NCI-H460 (cell line): ENCODE measurements around the gene GGNBP2. TPM values are rescaled to one million over a fixed set of nuclear protein-coding genes. Genes with fewer than 3 reads are reported as not detected.

Experiments used
- DNase-seq: peaks from one replicate; pipeline ENCODE4 v3.0.0-alpha.2; 2016; ENCODE audit warnings: low read depth; ENCODE audit errors: extremely low read depth
- total RNA-seq: library from RNA; depleted of rRNA; stranded (reverse); fragments of >200 nt; shearing (Covaris generic); gene quantifications from 2 replicates; pipeline ENCODE4 v1.2.3, GENCODE V29; 2014; rRNA removed

Gene GGNBP2
- total RNA-seq, 1 experiment from 2014 or later = 59.2 TPM

- DNase-seq = no peak
These were observed 80.5 kb downstream of the GGNBP2 start for GRCh38 chr17:36625188-36625587.

GRCh38 chr17:36627101-36627500 lies 82.4 kb downstream of the GGNBP2 start:
- DNase-seq = no peak

- DNase-seq = no peak
These were observed 83.9 kb downstream of the GGNBP2 start for GRCh38 chr17:36628576-36628975.

GRCh38 chr17:36629252-36629847 lies 84.6 kb downstream of the GGNBP2 start:
- DNase-seq = peak; percentile 68

GRCh38 chr17:36629970-36630502 lies 85.3 kb downstream of the GGNBP2 start:
- DNase-seq = no peak

- DNase-seq = no peak
These were observed 86.3 kb downstream of the GGNBP2 start for GRCh38 chr17:36631022-36631421.

GRCh38 chr17:36632916-36633771 lies 88.4 kb downstream of the GGNBP2 start:
- no peak for DNase-seq

Other genes starting within 250 kb of the GGNBP2 start
- not detected in 2 replicates for gene TBC1D3G, start 221.0 kb upstream of the GGNBP2 start, total RNA-seq
- gene TBC1D3H, start 156.5 kb upstream of the GGNBP2 start, total RNA-seq = not detected in 2 replicates
- 56.7 and 63.8 TPM in 2 replicates for gene ZNHIT3, start 58.2 kb upstream of the GGNBP2 start, total RNA-seq
- gene MYO19, start 10.1 kb upstream of the GGNBP2 start, total RNA-seq = 64.9 and 68.0 TPM in 2 replicates
- 9.1 and 12.6 TPM in 2 replicates for gene PIGW, start 9.9 kb upstream of the GGNBP2 start, total RNA-seq
- 10.0 and 11.3 TPM in 2 replicates for gene DHRS11, start 47.0 kb downstream of the GGNBP2 start, total RNA-seq
- gene MRM1, start 56.7 kb downstream of the GGNBP2 start, total RNA-seq = 8.2 and 9.1 TPM in 2 replicates